Measurements from ENCODE around the gene FAM47B.

Gene FAM47B

GRCh38 chrX:34942496-34942895 is at the start of gene FAM47B:
Gene FAM47B (plus strand): TSS chrX:34942796. CDS start chrX:34942832, 36 bp downstream.
- DNase-seq = no peak

GRCh38 chrX:34893741-34894140 is 48.9 kb upstream of the FAM47B start:
- DNase-seq = no peak

GRCh38 chrX:34900691-34901090 is 41.9 kb upstream of the FAM47B start:
- no peak for DNase-seq

- DNase-seq = no peak
These were observed 40.8 kb upstream of the FAM47B start for GRCh38 chrX:34901761-34902160.

GRCh38 chrX:34903316-34903715 is 39.3 kb upstream of the FAM47B start:
- no peak for DNase-seq

- no peak for DNase-seq
These were observed 33.4 kb upstream of the FAM47B start for GRCh38 chrX:34909151-34909550.

GRCh38 chrX:34915463-34916225 is 27.0 kb upstream of the FAM47B start:
- no peak for DNase-seq

GRCh38 chrX:34917146-34917545 is 25.4 kb upstream of the FAM47B start:
- no peak for DNase-seq

GRCh38 chrX:34918091-34918736 is 24.4 kb upstream of the FAM47B start:
- no peak for DNase-seq

- no peak for DNase-seq
These were observed 23.7 kb upstream of the FAM47B start for GRCh38 chrX:34918856-34919255.

- DNase-seq = no peak
These were observed 14.7 kb upstream of the FAM47B start for GRCh38 chrX:34927866-34928265.

- DNase-seq = no peak
These were observed 639 bp downstream of the FAM47B start for GRCh38 chrX:34943235-34943634.

GRCh38 chrX:34956916-34957315 is 14.3 kb downstream of the FAM47B start:
- no peak for DNase-seq

- DNase-seq = no peak
These were observed 19.1 kb downstream of the FAM47B start for GRCh38 chrX:34961662-34962061.

GRCh38 chrX:34972206-34972605 is 29.6 kb downstream of the FAM47B start:
- no peak for DNase-seq

GRCh38 chrX:34978171-34978570 is 35.6 kb downstream of the FAM47B start:
- no peak for DNase-seq

- no peak for DNase-seq
These were observed 45.0 kb downstream of the FAM47B start for GRCh38 chrX:34987646-34988045.
